NCI-H510A (cell line): ENCODE data around the gene GHRL.

Experiments
- DNase-seq: peaks from one replicate; lab custom pipeline; 2025; lab: John Stamatoyannopoulos, UW

Gene GHRL

GRCh38 chr3:10327592-10327991 is 34.8 kb upstream of the GHRL start:
- DNase-seq = no peak

GRCh38 chr3:10322352-10322710 is 29.6 kb upstream of the GHRL start:
- DNase-seq = no peak

- no peak for DNase-seq
Measured at GRCh38 chr3:10321630-10322351, 29.0 kb upstream of the GHRL start.

GRCh38 chr3:10320320-10320677 is 27.6 kb upstream of the GHRL start:
- no peak for DNase-seq

- DNase-seq = no peak
Measured at GRCh38 chr3:10319804-10320203, 27.1 kb upstream of the GHRL start.

GRCh38 chr3:10319251-10319650 is 26.5 kb upstream of the GHRL start:
- DNase-seq = no peak

- no peak for DNase-seq
Measured at GRCh38 chr3:10317961-10318350, 25.2 kb upstream of the GHRL start.

- no peak for DNase-seq
Measured at GRCh38 chr3:10317311-10317960, 24.7 kb upstream of the GHRL start.

GRCh38 chr3:10315771-10316344 is 23.1 kb upstream of the GHRL start:
- no peak for DNase-seq

GRCh38 chr3:10315101-10315500 is 22.4 kb upstream of the GHRL start:
- DNase-seq = no peak

- DNase-seq = no peak
Measured at GRCh38 chr3:10312861-10313260, 20.1 kb upstream of the GHRL start.

GRCh38 chr3:10312391-10312790 is 19.6 kb upstream of the GHRL start:
- DNase-seq = no peak

- no peak for DNase-seq
Measured at GRCh38 chr3:10311710-10312109, 19.0 kb upstream of the GHRL start.

- DNase-seq = no peak
Measured at GRCh38 chr3:10310578-10310977, 17.8 kb upstream of the GHRL start.

- DNase-seq = no peak
Measured at GRCh38 chr3:10309736-10310135, 17.0 kb upstream of the GHRL start.

- DNase-seq = no peak
Measured at GRCh38 chr3:10308678-10309077, 15.9 kb upstream of the GHRL start.

- no peak for DNase-seq
Measured at GRCh38 chr3:10306156-10306555, 13.4 kb upstream of the GHRL start.

GRCh38 chr3:10305331-10305902 is 12.7 kb upstream of the GHRL start:
- DNase-seq = no peak

- DNase-seq = no peak
Measured at GRCh38 chr3:10304905-10305304, 12.2 kb upstream of the GHRL start.

GRCh38 chr3:10303785-10304184 is 11.0 kb upstream of the GHRL start:
- no peak for DNase-seq

GRCh38 chr3:10303105-10303504 is 10.4 kb upstream of the GHRL start:
- no peak for DNase-seq

- DNase-seq = no peak
Measured at GRCh38 chr3:10300087-10300486, 7.3 kb upstream of the GHRL start.

GRCh38 chr3:10299679-10300078 is 6.9 kb upstream of the GHRL start:
- DNase-seq = no peak
